ENCODE measurements around the gene TRIM63.
"Not testable (repeated sequence)": the region's sequence is repeated elsewhere in the genome, so short reads cannot be mapped to it uniquely, and the experiment has no call there.

Gene TRIM63

DNA sequence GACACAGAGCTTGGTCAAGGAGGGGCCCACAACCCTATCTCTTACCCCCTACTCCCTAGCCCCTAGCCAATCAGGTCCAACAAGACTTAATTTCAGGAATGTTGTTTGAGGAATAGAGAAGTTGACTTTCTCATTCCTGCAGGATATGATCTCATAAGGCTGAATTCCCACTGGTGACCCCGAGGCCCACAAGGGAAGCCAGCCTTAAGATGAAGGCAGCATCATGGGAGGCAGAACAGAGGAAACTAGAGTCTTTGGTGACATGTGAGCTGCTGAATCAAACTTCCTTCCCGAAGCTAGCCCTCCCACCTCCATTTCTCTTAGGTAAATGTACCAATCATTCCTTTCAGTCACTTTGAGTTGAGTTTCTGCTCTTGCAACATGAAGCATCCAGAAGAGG lies 35.1 kb upstream of the TRIM63 start:
- no peak for ATAC-seq

GRCh38 chr1:26102119-26102518 lies 34.7 kb upstream of the TRIM63 start:
- ATAC-seq = no peak

More for the DNA sequence above, 35.1 kb upstream of the TRIM63 start:
- TF ChIP-seq ZFP3 (CRISPR knock-in tag; IDR thresholded peaks at IDR 0.05) (no peak), BACH2 (CRISPR knock-in tag; IDR thresholded peaks at IDR 0.05; ENCODE audit: borderline replicate concordance) (no peak), ARNTL (CRISPR knock-in tag; IDR thresholded peaks at IDR 0.05; ENCODE audit: borderline replicate concordance, low read depth) (no peak), PPARA (CRISPR knock-in tag; IDR thresholded peaks at IDR 0.05; ENCODE audit: borderline replicate concordance) (no peak), ZNF8 (CRISPR knock-in tag; IDR thresholded peaks at IDR 0.05) (no peak)

GRCh38 chr1:26100204-26100603 lies 32.8 kb upstream of the TRIM63 start:
- ATAC-seq = not testable (repeated sequence)

More at GRCh38 chr1:26102119-26102518, 34.7 kb upstream of the TRIM63 start:
- TF ChIP-seq PPARA (CRISPR knock-in tag; IDR thresholded peaks at IDR 0.05; ENCODE audit: borderline replicate concordance) = no peak
- no peak for TF ChIP-seq ESRRG (CRISPR knock-in tag; IDR thresholded peaks at IDR 0.05)
- no peak for TF ChIP-seq BACH2 (CRISPR knock-in tag; IDR thresholded peaks at IDR 0.05; ENCODE audit: borderline replicate concordance)
- no peak for TF ChIP-seq ARNTL (CRISPR knock-in tag; IDR thresholded peaks at IDR 0.05; ENCODE audit: borderline replicate concordance, low read depth)
- TF ChIP-seq, protein P1, sequence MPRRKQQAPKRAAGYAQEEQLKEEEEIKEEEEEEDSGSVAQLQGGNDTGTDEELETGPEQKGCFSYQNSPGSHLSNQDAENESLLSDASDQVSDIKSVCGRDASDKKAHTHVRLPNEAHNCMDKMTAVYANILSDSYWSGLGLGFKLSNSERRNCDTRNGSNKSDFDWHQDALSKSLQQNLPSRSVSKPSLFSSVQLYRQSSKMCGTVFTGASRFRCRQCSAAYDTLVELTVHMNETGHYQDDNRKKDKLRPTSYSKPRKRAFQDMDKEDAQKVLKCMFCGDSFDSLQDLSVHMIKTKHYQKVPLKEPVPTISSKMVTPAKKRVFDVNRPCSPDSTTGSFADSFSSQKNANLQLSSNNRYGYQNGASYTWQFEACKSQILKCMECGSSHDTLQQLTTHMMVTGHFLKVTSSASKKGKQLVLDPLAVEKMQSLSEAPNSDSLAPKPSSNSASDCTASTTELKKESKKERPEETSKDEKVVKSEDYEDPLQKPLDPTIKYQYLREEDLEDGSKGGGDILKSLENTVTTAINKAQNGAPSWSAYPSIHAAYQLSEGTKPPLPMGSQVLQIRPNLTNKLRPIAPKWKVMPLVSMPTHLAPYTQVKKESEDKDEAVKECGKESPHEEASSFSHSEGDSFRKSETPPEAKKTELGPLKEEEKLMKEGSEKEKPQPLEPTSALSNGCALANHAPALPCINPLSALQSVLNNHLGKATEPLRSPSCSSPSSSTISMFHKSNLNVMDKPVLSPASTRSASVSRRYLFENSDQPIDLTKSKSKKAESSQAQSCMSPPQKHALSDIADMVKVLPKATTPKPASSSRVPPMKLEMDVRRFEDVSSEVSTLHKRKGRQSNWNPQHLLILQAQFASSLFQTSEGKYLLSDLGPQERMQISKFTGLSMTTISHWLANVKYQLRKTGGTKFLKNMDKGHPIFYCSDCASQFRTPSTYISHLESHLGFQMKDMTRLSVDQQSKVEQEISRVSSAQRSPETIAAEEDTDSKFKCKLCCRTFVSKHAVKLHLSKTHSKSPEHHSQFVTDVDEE (CRISPR knock-in tag; IDR thresholded peaks at IDR 0.05) = no peak
- no peak for TF ChIP-seq TCF4 (CRISPR knock-in tag; IDR thresholded peaks at IDR 0.05; ENCODE audit: borderline replicate concordance)
- TF ChIP-seq, protein P2, sequence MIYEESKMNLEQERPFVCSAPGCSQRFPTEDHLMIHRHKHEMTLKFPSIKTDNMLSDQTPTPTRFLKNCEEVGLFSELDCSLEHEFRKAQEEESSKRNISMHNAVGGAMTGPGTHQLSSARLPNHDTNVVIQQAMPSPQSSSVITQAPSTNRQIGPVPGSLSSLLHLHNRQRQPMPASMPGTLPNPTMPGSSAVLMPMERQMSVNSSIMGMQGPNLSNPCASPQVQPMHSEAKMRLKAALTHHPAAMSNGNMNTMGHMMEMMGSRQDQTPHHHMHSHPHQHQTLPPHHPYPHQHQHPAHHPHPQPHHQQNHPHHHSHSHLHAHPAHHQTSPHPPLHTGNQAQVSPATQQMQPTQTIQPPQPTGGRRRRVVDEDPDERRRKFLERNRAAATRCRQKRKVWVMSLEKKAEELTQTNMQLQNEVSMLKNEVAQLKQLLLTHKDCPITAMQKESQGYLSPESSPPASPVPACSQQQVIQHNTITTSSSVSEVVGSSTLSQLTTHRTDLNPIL (CRISPR knock-in tag; IDR thresholded peaks at IDR 0.05; ENCODE audit: low read depth) = no peak
- TF ChIP-seq ZC3H10 (CRISPR knock-in tag; IDR thresholded peaks at IDR 0.05) = no peak
- TF ChIP-seq, protein P3, sequence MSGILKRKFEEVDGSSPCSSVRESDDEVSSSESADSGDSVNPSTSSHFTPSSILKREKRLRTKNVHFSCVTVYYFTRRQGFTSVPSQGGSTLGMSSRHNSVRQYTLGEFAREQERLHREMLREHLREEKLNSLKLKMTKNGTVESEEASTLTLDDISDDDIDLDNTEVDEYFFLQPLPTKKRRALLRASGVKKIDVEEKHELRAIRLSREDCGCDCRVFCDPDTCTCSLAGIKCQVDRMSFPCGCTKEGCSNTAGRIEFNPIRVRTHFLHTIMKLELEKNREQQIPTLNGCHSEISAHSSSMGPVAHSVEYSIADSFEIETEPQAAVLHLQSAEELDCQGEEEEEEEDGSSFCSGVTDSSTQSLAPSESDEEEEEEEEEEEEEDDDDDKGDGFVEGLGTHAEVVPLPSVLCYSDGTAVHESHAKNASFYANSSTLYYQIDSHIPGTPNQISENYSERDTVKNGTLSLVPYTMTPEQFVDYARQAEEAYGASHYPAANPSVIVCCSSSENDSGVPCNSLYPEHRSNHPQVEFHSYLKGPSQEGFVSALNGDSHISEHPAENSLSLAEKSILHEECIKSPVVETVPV (CRISPR knock-in tag; IDR thresholded peaks at IDR 0.05) = no peak
- no peak for TF ChIP-seq OSR1 (CRISPR knock-in tag; IDR thresholded peaks at IDR 0.05)
- no peak for TF ChIP-seq ZNF8 (CRISPR knock-in tag; IDR thresholded peaks at IDR 0.05)
- no peak for TF ChIP-seq TOX (CRISPR knock-in tag; IDR thresholded peaks at IDR 0.05; ENCODE audit: borderline replicate concordance)
- TF ChIP-seq ZNF70 (CRISPR knock-in tag; IDR thresholded peaks at IDR 0.05) = no peak
- no peak for TF ChIP-seq ZNF565 (CRISPR knock-in tag; conservative IDR thresholded peaks at IDR 0.05; ENCODE audit: low read depth)
- no peak for TF ChIP-seq ZFP3 (CRISPR knock-in tag; IDR thresholded peaks at IDR 0.05)

- TF ChIP-seq OSR1 (CRISPR knock-in tag; IDR thresholded peaks at IDR 0.05) = no peak
- TF ChIP-seq ESRRG (CRISPR knock-in tag; IDR thresholded peaks at IDR 0.05) = no peak
- no peak for TF ChIP-seq ZNF8 (CRISPR knock-in tag; IDR thresholded peaks at IDR 0.05)
- TF ChIP-seq, protein P1 (CRISPR knock-in tag; IDR thresholded peaks at IDR 0.05) = no peak
- no peak for TF ChIP-seq CSDC2 (CRISPR knock-in tag; IDR thresholded peaks at IDR 0.05)
- TF ChIP-seq, protein P2 (CRISPR knock-in tag; IDR thresholded peaks at IDR 0.05; ENCODE audit: low read depth) = no peak
- TF ChIP-seq ZNF565 (CRISPR knock-in tag; conservative IDR thresholded peaks at IDR 0.05; ENCODE audit: low read depth) = no peak
- no peak for TF ChIP-seq ZC3H10 (CRISPR knock-in tag; IDR thresholded peaks at IDR 0.05)
- TF ChIP-seq ARNTL (CRISPR knock-in tag; IDR thresholded peaks at IDR 0.05; ENCODE audit: borderline replicate concordance, low read depth) = no peak
- TF ChIP-seq RARB (CRISPR knock-in tag; IDR thresholded peaks at IDR 0.05) = no peak
- no peak for TF ChIP-seq SNAI2 (CRISPR knock-in tag; IDR thresholded peaks at IDR 0.05)
- TF ChIP-seq ZNF70 (CRISPR knock-in tag; IDR thresholded peaks at IDR 0.05) = no peak
- no peak for ATAC-seq
These were observed 32.4 kb upstream of the TRIM63 start for GRCh38 chr1:26099780-26100179.

Data from SK-N-SH treated with all-trans-retinoic acid at 6 μM for 48 hours (cell line).